VCaP (cell line): ENCODE measurements around the gene PIGT.

Source experiments
- H3K27ac ChIP-seq: fragments of 450-650 bp; 2 replicates; pipeline ENCODE4 v1.5.1; 2017
- CTCF ChIP-seq: fragments of 450-650 bp; conservative IDR thresholded peaks from 2 replicates; pipeline ENCODE4 v1.5.1; 2017; ENCODE audit warnings: mild to moderate bottlenecking, moderate library complexity

PIGT gene

GRCh38 chr20:45408646-45409213, 7.2 kb upstream of the PIGT start:
- no peak for TF ChIP-seq CTCF
- H3K27ac ChIP-seq: no peak overlapping the region

GRCh38 chr20:45409521-45410272, 6.2 kb upstream of the PIGT start:
- TF ChIP-seq CTCF: no peak
- no peak overlapping the region for H3K27ac ChIP-seq

DNA sequence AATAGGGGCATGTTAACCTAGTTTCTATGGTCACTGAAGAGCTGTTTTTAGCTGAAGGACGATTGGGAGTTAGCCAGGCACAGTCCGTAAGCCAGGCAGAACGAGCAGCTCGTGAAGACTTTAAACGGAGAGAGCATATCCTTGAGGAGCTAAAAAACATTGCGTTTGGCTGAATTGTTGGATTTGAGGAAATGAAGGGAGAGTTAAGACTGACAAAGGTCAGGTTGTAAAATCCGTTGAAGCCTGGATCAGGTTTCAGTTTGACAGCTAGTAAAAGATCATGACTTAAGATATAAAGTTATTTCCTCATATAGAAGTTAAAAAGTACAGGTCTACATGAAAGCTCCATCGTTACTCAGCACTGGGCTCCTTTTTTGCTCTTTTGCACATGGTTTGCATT, 5.1 kb upstream of the PIGT start:
- no peak for TF ChIP-seq CTCF
- H3K27ac ChIP-seq: peak overlapping the region; percentile 24; the same call in 1 of the 2 replicates

DNA sequence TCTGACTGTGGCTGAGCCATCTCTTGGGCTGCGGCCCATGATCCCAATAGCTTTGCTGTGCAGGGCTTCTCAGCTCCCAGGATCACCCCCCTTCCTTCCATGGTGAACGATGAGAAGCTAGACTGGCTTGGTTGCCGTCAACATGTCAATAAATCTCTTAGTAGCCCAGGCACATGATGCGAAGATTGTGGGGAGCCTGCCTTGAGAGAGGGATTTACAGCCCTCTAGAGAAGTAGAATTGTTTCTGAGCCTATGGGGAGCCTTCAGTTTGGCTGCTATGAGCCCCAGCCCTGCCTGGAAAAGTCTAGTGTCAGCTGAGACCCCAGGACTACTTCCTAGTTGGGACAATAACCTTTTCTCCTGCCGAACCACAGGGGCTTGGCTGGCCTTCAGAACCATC, 3.3 kb upstream of the PIGT start:
- TF ChIP-seq CTCF: no peak
- no peak overlapping the region for H3K27ac ChIP-seq

DNA sequence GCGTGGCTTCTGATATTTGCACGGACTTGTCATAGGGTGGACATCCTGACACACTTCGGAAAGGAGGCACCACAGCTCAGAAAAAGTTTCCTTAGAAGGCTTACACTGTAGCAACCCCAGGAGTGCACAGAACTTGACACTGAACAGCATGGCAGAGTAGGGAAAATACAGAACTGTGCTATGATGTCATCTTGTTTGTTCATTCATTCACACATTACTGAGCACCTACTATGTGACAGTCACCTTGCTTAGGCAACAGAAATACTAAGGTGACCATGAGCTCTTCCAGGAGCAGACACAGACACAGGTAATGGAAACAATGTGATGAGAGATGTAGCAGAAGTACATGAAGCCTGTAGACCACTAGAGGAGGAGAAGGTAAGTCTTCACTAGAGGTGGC, 2.5 kb upstream of the PIGT start:
- no peak for TF ChIP-seq CTCF

GRCh38 chr20:45416917-45417316, 976 bp downstream of the PIGT start:
- peak overlapping the region; percentile 67; the same call in 1 of the 2 replicates for H3K27ac ChIP-seq
- no peak for TF ChIP-seq CTCF

More for the DNA sequence above, 2.5 kb upstream of the PIGT start:
- no peak overlapping the region for H3K27ac ChIP-seq

GRCh38 chr20:45419188-45420091, 3.5 kb downstream of the PIGT start:
- peak overlapping the region; percentile 85 for H3K27ac ChIP-seq
- TF ChIP-seq CTCF: no peak
